ENCODE results near the gene QTRT2.

DNA sequence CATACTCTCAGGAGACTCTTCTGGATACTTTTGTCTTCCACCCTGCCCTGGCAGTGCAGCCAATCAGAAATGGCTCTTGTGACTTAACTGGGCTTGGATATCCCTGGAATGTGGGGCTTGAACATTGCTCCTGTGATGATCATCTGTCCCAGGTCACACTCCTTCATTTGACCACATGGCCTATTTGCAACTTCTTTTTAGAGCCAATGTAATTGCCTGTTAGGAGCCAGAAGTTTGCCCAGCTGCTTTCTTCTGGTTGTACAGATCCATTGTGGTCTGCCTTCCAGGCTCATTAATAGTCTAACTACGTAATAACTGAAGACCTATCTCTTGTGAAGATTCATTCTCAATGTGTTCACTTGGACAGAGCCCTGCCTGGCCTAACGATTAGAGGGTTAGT lies 29.8 kb downstream of the QTRT2 start:
- TF ChIP-seq POLR2A (IDR thresholded peaks at IDR 0.05; ENCODE audit: low read length) (no peak), GATA1 (IDR thresholded peaks at IDR 0.05; ENCODE audit: low read depth, low read length) (no peak)
